Measurements from ENCODE around the gene TRPT1.

The TRPT1 gene

GRCh38 chr11:64264371-64264852 lies 38.4 kb upstream of the TRPT1 start:
- no peak overlapping the region for H3K9ac ChIP-seq (ENCODE audit: low read depth in 1 of 2, low read length in 2 of 2)
- no peaks in the 10 kb centered on the region for H3K27me3 ChIP-seq (ENCODE audit: control insufficient read depth in 1 of 2, insufficient read depth in 2 of 2, low read length in 2 of 2)
- H3K36me3 ChIP-seq (ENCODE audit: control insufficient read depth in 1 of 2, insufficient read depth in 2 of 2, low read length in 2 of 2): peaks cover 61 to 75% of the 10 kb centered on the region in 2 donors
- no peak overlapping the region for H3K4me3 ChIP-seq (ENCODE audit: low read depth in 1 of 2, low read length in 2 of 2)
- peaks cover 36 to 39% of the 10 kb centered on the region in 2 donors for H3K4me1 ChIP-seq (ENCODE audit: control insufficient read depth in 1 of 2, insufficient read depth in 2 of 2, low read length in 2 of 2)
- no peaks in the 10 kb centered on the region for H3K9me3 ChIP-seq (ENCODE audit: control insufficient read depth in 1 of 2, low read length in 2 of 2)
- no peak overlapping the region for H3K27ac ChIP-seq (ENCODE audit: low read depth, low read length)

- H3K4me3 ChIP-seq (ENCODE audit: low read depth in 1 of 2, low read length in 2 of 2): no peak overlapping the region
- no peak overlapping the region for H3K9ac ChIP-seq (ENCODE audit: low read depth in 1 of 2, low read length in 2 of 2)
- H3K27me3 ChIP-seq (ENCODE audit: control insufficient read depth in 1 of 2, insufficient read depth in 2 of 2, low read length in 2 of 2): no peaks in the 10 kb centered on the region
- H3K36me3 ChIP-seq (ENCODE audit: control insufficient read depth in 1 of 2, insufficient read depth in 2 of 2, low read length in 2 of 2): peaks cover 62 to 80% of the 10 kb centered on the region in 2 donors
- no peak overlapping the region for H3K27ac ChIP-seq (ENCODE audit: low read depth, low read length)
- H3K4me1 ChIP-seq (ENCODE audit: control insufficient read depth in 1 of 2, insufficient read depth in 2 of 2, low read length in 2 of 2): peaks cover 34 to 40% of the 10 kb centered on the region in 2 donors
- no peaks in the 10 kb centered on the region for H3K9me3 ChIP-seq (ENCODE audit: control insufficient read depth in 1 of 2, low read length in 2 of 2)
Measured at GRCh38 chr11:64263947-64264317, 37.9 kb upstream of the TRPT1 start.

GRCh38 chr11:64263021-64263946 lies 37.3 kb upstream of the TRPT1 start:
- no peaks in the 10 kb centered on the region for H3K27me3 ChIP-seq (ENCODE audit: control insufficient read depth in 1 of 2, insufficient read depth in 2 of 2, low read length in 2 of 2)
- H3K9me3 ChIP-seq (ENCODE audit: control insufficient read depth in 1 of 2, low read length in 2 of 2): no peaks in the 10 kb centered on the region
- no peak overlapping the region for H3K4me3 ChIP-seq (ENCODE audit: low read depth in 1 of 2, low read length in 2 of 2)
- peaks cover 31 to 34% of the 10 kb centered on the region in 2 donors for H3K4me1 ChIP-seq (ENCODE audit: control insufficient read depth in 1 of 2, insufficient read depth in 2 of 2, low read length in 2 of 2)
- H3K36me3 ChIP-seq (ENCODE audit: control insufficient read depth in 1 of 2, insufficient read depth in 2 of 2, low read length in 2 of 2): peaks cover 61 to 86% of the 10 kb centered on the region in 2 donors
- no peak overlapping the region for H3K9ac ChIP-seq (ENCODE audit: low read depth in 1 of 2, low read length in 2 of 2)
- no peak overlapping the region for H3K27ac ChIP-seq (ENCODE audit: low read depth, low read length)

- no peak overlapping the region for H3K27ac ChIP-seq (ENCODE audit: low read depth, low read length)
- H3K4me3 ChIP-seq (ENCODE audit: low read depth in 1 of 2, low read length in 2 of 2): no peak overlapping the region
- H3K9ac ChIP-seq (ENCODE audit: low read depth in 1 of 2, low read length in 2 of 2): no peak overlapping the region
- H3K27me3 ChIP-seq (ENCODE audit: control insufficient read depth in 1 of 2, insufficient read depth in 2 of 2, low read length in 2 of 2): no peaks in the 10 kb centered on the region
- H3K36me3 ChIP-seq (ENCODE audit: control insufficient read depth in 1 of 2, insufficient read depth in 2 of 2, low read length in 2 of 2): peaks cover 62 to 89% of the 10 kb centered on the region in 2 donors
- peaks cover 22 to 25% of the 10 kb centered on the region in 2 donors for H3K4me1 ChIP-seq (ENCODE audit: control insufficient read depth in 1 of 2, insufficient read depth in 2 of 2, low read length in 2 of 2)
- no peaks in the 10 kb centered on the region for H3K9me3 ChIP-seq (ENCODE audit: control insufficient read depth in 1 of 2, low read length in 2 of 2)
Measured at GRCh38 chr11:64262271-64263002, 36.5 kb upstream of the TRPT1 start.

- no peak overlapping the region for H3K4me3 ChIP-seq (ENCODE audit: low read depth in 1 of 2, low read length in 2 of 2)
- no peak overlapping the region for H3K9ac ChIP-seq (ENCODE audit: low read depth in 1 of 2, low read length in 2 of 2)
- H3K27me3 ChIP-seq (ENCODE audit: control insufficient read depth in 1 of 2, insufficient read depth in 2 of 2, low read length in 2 of 2): no peaks in the 10 kb centered on the region
- peaks cover 63 to 90% of the 10 kb centered on the region in 2 donors for H3K36me3 ChIP-seq (ENCODE audit: control insufficient read depth in 1 of 2, insufficient read depth in 2 of 2, low read length in 2 of 2)
- H3K4me1 ChIP-seq (ENCODE audit: control insufficient read depth in 1 of 2, insufficient read depth in 2 of 2, low read length in 2 of 2): peaks cover 17 to 19% of the 10 kb centered on the region in 2 donors
- H3K27ac ChIP-seq (ENCODE audit: low read depth, low read length): no peak overlapping the region
- no peaks in the 10 kb centered on the region for H3K9me3 ChIP-seq (ENCODE audit: control insufficient read depth in 1 of 2, low read length in 2 of 2)
Measured at GRCh38 chr11:64261556-64262080, 35.6 kb upstream of the TRPT1 start.

- H3K27me3 ChIP-seq (ENCODE audit: control insufficient read depth in 1 of 2, insufficient read depth in 2 of 2, low read length in 2 of 2): no peaks in the 10 kb centered on the region
- no peak overlapping the region for H3K4me3 ChIP-seq (ENCODE audit: low read depth in 1 of 2, low read length in 2 of 2)
- no peaks in the 10 kb centered on the region for H3K9me3 ChIP-seq (ENCODE audit: control insufficient read depth in 1 of 2, low read length in 2 of 2)
- peaks cover 60 to 90% of the 10 kb centered on the region in 2 donors for H3K36me3 ChIP-seq (ENCODE audit: control insufficient read depth in 1 of 2, insufficient read depth in 2 of 2, low read length in 2 of 2)
- H3K27ac ChIP-seq (ENCODE audit: low read depth, low read length): no peak overlapping the region
- H3K4me1 ChIP-seq (ENCODE audit: control insufficient read depth in 1 of 2, insufficient read depth in 2 of 2, low read length in 2 of 2): peaks cover 5 to 9% of the 10 kb centered on the region in 2 donors
- no peak overlapping the region for H3K9ac ChIP-seq (ENCODE audit: low read depth in 1 of 2, low read length in 2 of 2)
Measured at GRCh38 chr11:64260147-64260708, 34.2 kb upstream of the TRPT1 start.

GRCh38 chr11:64259533-64260067 lies 33.6 kb upstream of the TRPT1 start:
- Histone ChIP-seq H3K27me3 (ENCODE audit: control insufficient read depth in 1 of 2, insufficient read depth in 2 of 2, low read length in 2 of 2) (no peaks in the 10 kb centered on the region), H3K4me1 (ENCODE audit: control insufficient read depth in 1 of 2, insufficient read depth in 2 of 2, low read length in 2 of 2) (peaks cover 10 to 15% of the 10 kb centered on the region in 2 donors), H3K9ac (ENCODE audit: low read depth in 1 of 2, low read length in 2 of 2) (no peak overlapping the region), H3K9me3 (ENCODE audit: control insufficient read depth in 1 of 2, low read length in 2 of 2) (no peaks in the 10 kb centered on the region), H3K36me3 (ENCODE audit: control insufficient read depth in 1 of 2, insufficient read depth in 2 of 2, low read length in 2 of 2) (peaks cover 63 to 94% of the 10 kb centered on the region in 2 donors), H3K27ac (ENCODE audit: low read depth, low read length) (no peak overlapping the region), H3K4me3 (ENCODE audit: low read depth in 1 of 2, low read length in 2 of 2) (no peak overlapping the region)

- Histone ChIP-seq H3K4me3 (ENCODE audit: low read depth in 1 of 2, low read length in 2 of 2) (no peak overlapping the region), H3K9ac (ENCODE audit: low read depth in 1 of 2, low read length in 2 of 2) (no peak overlapping the region), H3K27me3 (ENCODE audit: control insufficient read depth in 1 of 2, insufficient read depth in 2 of 2, low read length in 2 of 2) (no peaks in the 10 kb centered on the region), H3K9me3 (ENCODE audit: control insufficient read depth in 1 of 2, low read length in 2 of 2) (no peaks in the 10 kb centered on the region), H3K27ac (ENCODE audit: low read depth, low read length) (no peak overlapping the region), H3K4me1 (ENCODE audit: control insufficient read depth in 1 of 2, insufficient read depth in 2 of 2, low read length in 2 of 2) (peaks cover 16 to 17% of the 10 kb centered on the region in 2 donors), H3K36me3 (ENCODE audit: control insufficient read depth in 1 of 2, insufficient read depth in 2 of 2, low read length in 2 of 2) (peaks cover 57 to 94% of the 10 kb centered on the region in 2 donors)
Measured at GRCh38 chr11:64258946-64259532, 33.1 kb upstream of the TRPT1 start.

- Histone ChIP-seq H3K4me3 (ENCODE audit: low read depth in 1 of 2, low read length in 2 of 2) (no peak overlapping the region), H3K9me3 (ENCODE audit: control insufficient read depth in 1 of 2, low read length in 2 of 2) (no peaks in the 10 kb centered on the region), H3K27me3 (ENCODE audit: control insufficient read depth in 1 of 2, insufficient read depth in 2 of 2, low read length in 2 of 2) (no peaks in the 10 kb centered on the region), H3K36me3 (ENCODE audit: control insufficient read depth in 1 of 2, insufficient read depth in 2 of 2, low read length in 2 of 2) (peaks cover 51 to 89% of the 10 kb centered on the region in 2 donors), H3K4me1 (ENCODE audit: control insufficient read depth in 1 of 2, insufficient read depth in 2 of 2, low read length in 2 of 2) (peaks cover 23 to 24% of the 10 kb centered on the region in 2 donors), H3K9ac (ENCODE audit: low read depth in 1 of 2, low read length in 2 of 2) (no peak overlapping the region), H3K27ac (ENCODE audit: low read depth, low read length) (no peak overlapping the region)
Measured at GRCh38 chr11:64258356-64258755, 32.4 kb upstream of the TRPT1 start.

Measured in duodenal mucosa (tissue), 2 donors.